WTC11 (cell line): Measurements from ENCODE around the gene MDGA2.
"Not testable (repeated sequence)": the region's sequence is repeated elsewhere in the genome, so short reads cannot be mapped to it uniquely, and the experiment has no call there.

Source experiments
- CREB1 ChIP-seq: sonication (generic); formaldehyde crosslinking; IDR thresholded peaks from 2 replicates; pipeline ENCODE4 v1.8.0; 2023; ENCODE audit warnings: mild to moderate bottlenecking, missing genetic modification reagents
- CTCF ChIP-seq: fragments of 200-600 bp; IDR thresholded peaks from 2 replicates; pipeline ENCODE4 v1.8.0; 2022; ENCODE audit warnings: antibody characterized with exemption
- GABPB1 ChIP-seq: sonication (generic); formaldehyde crosslinking; IDR thresholded peaks from 2 replicates; pipeline ENCODE4 v1.8.1; 2023; ENCODE audit warnings: mild to moderate bottlenecking, missing genetic modification reagents
- MAX ChIP-seq: sonication (generic); formaldehyde crosslinking; IDR thresholded peaks from 2 replicates; pipeline ENCODE4 v1.8.0; 2022; ENCODE audit warnings: mild to moderate bottlenecking, missing genetic modification reagents
- TEAD4 ChIP-seq: sonication (generic); formaldehyde crosslinking; IDR thresholded peaks from 2 replicates; pipeline ENCODE4 v1.8.0; 2022; ENCODE audit warnings: mild to moderate bottlenecking, missing genetic modification reagents
- ZNF138 ChIP-seq: sonication (generic); formaldehyde crosslinking; conservative IDR thresholded peaks from 2 replicates; pipeline ENCODE4 v1.8.1; 2022; ENCODE audit warnings: mild to moderate bottlenecking, moderate library complexity, missing genetic modification reagents
- ZNF281 ChIP-seq: sonication (generic); formaldehyde crosslinking; IDR thresholded peaks from 2 replicates; pipeline ENCODE4 v1.8.0; 2023; ENCODE audit warnings: mild to moderate bottlenecking, missing genetic modification reagents
- ZNF317 ChIP-seq: sonication (generic); formaldehyde crosslinking; IDR thresholded peaks from 2 replicates; pipeline ENCODE4 v1.8.1; 2023; ENCODE audit warnings: low read depth, mild to moderate bottlenecking, moderate library complexity, missing genetic modification reagents, borderline replicate concordance
- ZNF512 ChIP-seq: sonication (generic); formaldehyde crosslinking; IDR thresholded peaks from 2 replicates; pipeline ENCODE4 v1.8.1; 2022; ENCODE audit warnings: missing genetic modification reagents, borderline replicate concordance

- not testable (repeated sequence) for TF ChIP-seq GABPB1; CREB1 (CRISPR knock-in tag); CTCF; ZNF512; ZNF281; ZNF138 (CRISPR knock-in tag); ZNF317; TEAD4 (CRISPR knock-in tag); MAX (CRISPR knock-in tag)
These were observed 759.9 kb downstream of the MDGA2 start for GRCh38 chr14:46915539-46915938.
